ENCODE data around the gene BNC2.

Gene BNC2

DNA sequence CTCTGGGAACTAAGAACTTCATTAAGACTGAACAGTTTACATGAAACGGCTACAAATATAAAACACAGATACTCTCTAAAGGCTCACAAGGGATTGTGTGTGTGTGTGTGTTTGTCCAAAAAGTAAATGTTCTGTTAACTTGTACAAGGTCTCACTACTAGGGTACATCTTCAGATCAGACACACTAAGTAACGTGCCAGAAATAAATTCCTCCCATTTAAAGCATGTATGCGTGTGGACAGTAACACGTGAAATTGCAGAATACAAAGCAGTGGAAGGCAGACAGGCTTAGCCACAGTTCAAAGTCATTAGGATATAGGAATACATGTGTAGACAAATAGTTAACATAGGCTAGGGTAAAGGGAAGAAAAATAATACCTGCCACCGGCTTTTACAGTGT lies 1.8 kb downstream of the BNC2 start:
- H3K4me3 ChIP-seq (replicated peaks in 1 of 2; ENCODE audit: low read depth in 2 of 2, low read length in 2 of 2): peak overlapping the region; percentile 85 to 92
- peak; percentile 44 to 54 for DNase-seq (ENCODE audit: low read depth in 2 of 2)
- TF ChIP-seq, protein P1, sequence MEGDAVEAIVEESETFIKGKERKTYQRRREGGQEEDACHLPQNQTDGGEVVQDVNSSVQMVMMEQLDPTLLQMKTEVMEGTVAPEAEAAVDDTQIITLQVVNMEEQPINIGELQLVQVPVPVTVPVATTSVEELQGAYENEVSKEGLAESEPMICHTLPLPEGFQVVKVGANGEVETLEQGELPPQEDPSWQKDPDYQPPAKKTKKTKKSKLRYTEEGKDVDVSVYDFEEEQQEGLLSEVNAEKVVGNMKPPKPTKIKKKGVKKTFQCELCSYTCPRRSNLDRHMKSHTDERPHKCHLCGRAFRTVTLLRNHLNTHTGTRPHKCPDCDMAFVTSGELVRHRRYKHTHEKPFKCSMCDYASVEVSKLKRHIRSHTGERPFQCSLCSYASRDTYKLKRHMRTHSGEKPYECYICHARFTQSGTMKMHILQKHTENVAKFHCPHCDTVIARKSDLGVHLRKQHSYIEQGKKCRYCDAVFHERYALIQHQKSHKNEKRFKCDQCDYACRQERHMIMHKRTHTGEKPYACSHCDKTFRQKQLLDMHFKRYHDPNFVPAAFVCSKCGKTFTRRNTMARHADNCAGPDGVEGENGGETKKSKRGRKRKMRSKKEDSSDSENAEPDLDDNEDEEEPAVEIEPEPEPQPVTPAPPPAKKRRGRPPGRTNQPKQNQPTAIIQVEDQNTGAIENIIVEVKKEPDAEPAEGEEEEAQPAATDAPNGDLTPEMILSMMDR (IDR thresholded peaks at IDR 0.05; ENCODE audit: low read depth, low read length): no peak

DNA sequence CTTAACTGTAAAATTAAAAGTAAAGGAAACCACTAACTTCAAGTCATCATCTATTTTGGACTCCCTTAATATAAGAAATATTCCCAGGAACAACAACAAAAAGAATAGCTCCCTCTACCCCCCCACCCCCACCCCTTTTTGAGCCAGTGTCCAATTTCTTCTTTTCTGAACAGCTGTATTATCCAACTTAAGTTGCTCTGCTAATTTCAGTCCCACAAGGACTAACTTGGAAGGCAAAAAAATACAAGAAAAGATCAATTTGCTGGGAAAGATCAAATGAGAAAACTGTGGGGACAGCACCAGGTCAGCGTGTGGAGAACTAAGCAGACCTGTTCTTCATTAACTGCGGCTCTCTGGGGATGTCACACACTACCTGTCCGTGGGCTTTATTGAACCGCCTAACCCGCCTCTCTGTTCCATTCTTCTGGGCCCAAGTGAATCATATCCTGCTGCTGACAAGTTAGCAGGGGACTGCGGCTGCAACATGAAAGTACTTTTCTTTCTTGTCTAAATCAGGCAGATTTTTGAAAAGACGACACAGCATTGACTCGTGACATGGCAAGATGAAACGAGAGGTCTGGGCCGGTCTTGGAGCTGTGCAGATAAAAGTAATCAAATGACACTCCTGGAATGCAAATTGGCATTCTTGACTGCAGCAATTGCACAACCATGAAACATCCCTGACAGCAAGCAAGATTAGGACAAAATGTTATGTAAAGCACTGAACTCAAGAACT lies 2.7 kb downstream of the BNC2 start:
- TF ChIP-seq, protein P1 (IDR thresholded peaks at IDR 0.05; ENCODE audit: low read depth, low read length): no peak
- peak overlapping the region; percentile 14 to 85 for H3K4me3 ChIP-seq (replicated peaks in 1 of 2; ENCODE audit: low read depth in 2 of 2, low read length in 2 of 2)
- DNase-seq (ENCODE audit: low read depth in 2 of 2): peak; percentile 76 to 85

DNA sequence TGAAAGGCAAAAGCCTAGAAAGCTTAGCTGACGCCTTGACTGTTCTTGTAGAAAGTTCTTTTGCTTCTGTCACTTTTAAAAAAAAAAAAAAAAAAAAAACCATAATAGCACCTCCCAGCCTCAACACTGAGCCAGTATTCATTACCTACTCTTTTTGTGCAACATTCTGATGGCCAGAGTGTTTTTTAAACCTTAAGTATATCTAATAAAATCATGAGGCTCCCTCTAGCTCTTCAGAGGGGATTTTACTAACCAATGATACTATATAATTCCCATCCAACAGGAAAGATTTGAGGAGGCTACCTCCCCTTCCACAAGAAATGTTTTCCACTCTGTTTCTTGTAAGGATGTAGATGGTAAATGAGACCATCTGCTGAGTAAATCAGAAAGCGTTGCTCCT lies 3.9 kb downstream of the BNC2 start:
- TF ChIP-seq, protein P1 (IDR thresholded peaks at IDR 0.05; ENCODE audit: low read depth, low read length): no peak
- H3K4me3 ChIP-seq (replicated peaks in 1 of 2; ENCODE audit: low read depth in 2 of 2, low read length in 2 of 2): no peak overlapping the region
- DNase-seq (ENCODE audit: low read depth in 2 of 2): peak; percentile 37 to 72

DNA sequence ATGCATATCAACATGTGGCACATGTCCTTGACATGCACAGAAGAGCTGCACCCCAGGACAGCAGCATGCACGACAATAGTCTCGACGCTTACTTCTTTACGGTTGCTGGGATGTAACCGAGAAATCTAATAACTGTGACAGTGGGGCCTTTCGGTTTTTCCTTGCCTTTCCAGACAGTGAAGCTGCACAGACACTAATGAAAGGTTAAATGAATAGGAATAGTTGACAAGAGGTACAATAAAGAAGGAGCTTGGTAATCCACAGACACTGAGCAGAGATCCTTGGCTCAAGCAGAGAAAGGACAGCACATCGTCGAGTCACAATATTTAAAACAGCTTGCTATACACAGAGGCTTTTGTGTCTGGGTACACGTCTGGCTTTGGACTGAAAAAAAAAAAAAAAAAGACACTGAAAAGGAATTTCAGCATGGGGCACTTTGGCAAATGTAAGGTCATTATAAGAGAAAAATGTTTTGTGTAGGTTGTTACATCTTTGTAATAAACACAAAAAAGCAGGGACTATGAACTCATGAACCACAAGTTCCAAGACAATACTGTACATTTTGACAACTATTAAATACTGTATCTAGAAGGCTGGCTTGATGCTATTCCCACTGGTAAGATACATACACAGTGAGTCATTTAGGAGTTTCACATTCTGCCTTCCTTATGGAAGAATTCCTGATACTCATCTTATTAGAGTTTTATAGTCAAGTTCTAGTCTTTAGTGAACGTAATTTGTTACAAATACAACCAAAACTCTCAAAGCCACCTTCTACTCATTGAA lies 5.6 kb downstream of the BNC2 start:
- peak overlapping the region in 1 of 2 donors; percentile 12 for H3K4me3 ChIP-seq (replicated peaks in 1 of 2; ENCODE audit: low read depth in 2 of 2, low read length in 2 of 2)
- TF ChIP-seq, protein P1 (IDR thresholded peaks at IDR 0.05; ENCODE audit: low read depth, low read length): no peak
- DNase-seq (ENCODE audit: low read depth in 2 of 2): peak; percentile 51 to 66

DNA sequence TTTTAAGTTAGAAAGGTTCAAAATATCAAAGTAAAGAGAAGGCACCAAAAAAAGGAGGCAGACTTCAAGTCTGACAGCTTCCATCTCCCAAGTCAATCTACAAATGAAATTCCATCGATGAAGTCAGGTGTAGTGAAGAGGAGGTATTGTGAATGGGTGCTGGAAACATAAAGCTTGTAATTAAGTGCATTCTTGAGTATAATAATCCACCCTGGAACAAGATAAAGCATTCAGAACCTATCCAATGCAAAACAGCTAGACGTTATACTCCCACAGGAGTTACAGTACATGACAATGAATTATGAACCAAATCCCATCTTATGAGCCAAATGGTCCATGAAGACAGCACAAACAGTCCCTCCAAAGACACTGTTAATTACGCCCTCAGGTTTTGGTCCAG lies 22.3 kb downstream of the BNC2 start:
- TF ChIP-seq, protein P1 (IDR thresholded peaks at IDR 0.05; ENCODE audit: low read depth, low read length): no peak
- no peak for DNase-seq (ENCODE audit: low read depth in 2 of 2)
- H3K4me3 ChIP-seq (replicated peaks in 1 of 2; ENCODE audit: low read depth in 2 of 2, low read length in 2 of 2): no peak overlapping the region

DNA sequence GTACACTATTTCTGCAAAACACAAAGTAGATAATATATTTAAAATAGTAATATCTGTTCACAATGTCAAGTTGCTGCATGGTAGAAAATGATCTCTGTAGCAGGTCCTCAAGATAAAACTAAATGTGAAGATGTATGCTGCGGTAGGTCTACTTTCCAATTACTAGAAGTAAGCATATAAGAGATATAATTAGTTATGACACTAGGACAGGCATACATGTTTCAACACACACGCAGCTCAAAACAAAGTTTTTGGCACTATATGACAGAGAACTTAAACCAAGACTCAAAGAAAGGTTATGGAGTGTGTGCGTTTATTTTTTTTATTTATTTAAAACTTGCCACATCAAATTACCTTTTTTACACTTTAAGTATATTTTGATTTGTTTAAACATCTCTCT lies 23.5 kb downstream of the BNC2 start:
- DNase-seq (ENCODE audit: low read depth in 2 of 2): no peak
- TF ChIP-seq, protein P1 (IDR thresholded peaks at IDR 0.05; ENCODE audit: low read depth, low read length): no peak
- H3K4me3 ChIP-seq (replicated peaks in 1 of 2; ENCODE audit: low read depth in 2 of 2, low read length in 2 of 2): no peak overlapping the region
